Measurements from ENCODE around the gene DNAJB5.
"Not testable (repeated sequence)": the region's sequence is repeated elsewhere in the genome, so short reads cannot be mapped to it uniquely, and the experiment has no call there.

The DNAJB5 gene

GRCh38 chr9:34989003-34989945 is at the start of gene DNAJB5:
Gene DNAJB5, plus strand, starts transcription at chr9:34989745. Its CDS starts 886 bp downstream, at chr9:34990631.
- DNase-seq (ENCODE audit: low spot score), result peak; percentile 100

- not testable (repeated sequence) for DNase-seq (ENCODE audit: low spot score)
These were observed 49.6 kb upstream of the DNAJB5 start for GRCh38 chr9:34939989-34940388.

- no peak for DNase-seq (ENCODE audit: low spot score)
These were observed 41.1 kb upstream of the DNAJB5 start for GRCh38 chr9:34948451-34948850.

DNA sequence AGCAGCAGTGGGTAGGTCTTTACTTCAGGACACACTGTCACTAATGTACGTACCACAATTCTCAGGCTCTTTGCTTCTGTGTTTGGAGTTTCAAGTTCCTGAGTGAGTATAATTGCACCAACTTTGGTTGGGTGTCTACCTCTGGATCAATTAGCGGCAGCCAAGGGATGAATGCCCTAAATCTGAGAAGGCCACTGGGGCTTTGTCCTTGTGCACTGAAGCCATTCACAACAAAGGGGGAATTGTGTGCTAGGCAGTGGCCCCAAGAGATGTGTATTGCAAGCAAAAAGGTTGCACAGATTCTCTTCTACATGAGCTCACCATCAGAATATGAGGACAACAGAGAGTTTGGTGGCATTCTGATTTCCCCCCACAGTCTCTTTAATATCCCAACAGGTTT is 35.3 kb upstream of the DNAJB5 start:
- no peak for DNase-seq (ENCODE audit: low spot score)

- not testable (repeated sequence) for DNase-seq (ENCODE audit: low spot score)
These were observed 33.5 kb upstream of the DNAJB5 start for GRCh38 chr9:34956066-34956465.

DNA sequence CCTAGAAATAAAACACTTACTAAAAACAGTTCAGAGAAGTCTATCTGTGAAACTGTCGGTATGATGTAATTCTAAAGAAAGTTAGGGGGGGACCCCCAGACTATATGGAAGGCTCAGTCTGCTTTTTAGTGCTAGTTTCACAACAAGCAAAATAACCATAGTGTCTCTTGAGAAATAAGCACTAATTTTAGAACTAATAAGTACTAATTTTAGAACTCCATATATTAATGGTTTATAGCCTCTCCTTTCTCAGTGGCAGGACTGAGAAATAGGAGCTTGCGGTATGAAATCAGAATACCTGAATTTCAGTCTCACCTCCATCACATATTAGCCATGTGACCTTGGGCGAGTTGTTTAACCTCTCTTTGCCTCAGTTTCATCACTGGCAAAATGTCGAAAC is 32.9 kb upstream of the DNAJB5 start:
- DNase-seq (ENCODE audit: low spot score), result no peak

DNA sequence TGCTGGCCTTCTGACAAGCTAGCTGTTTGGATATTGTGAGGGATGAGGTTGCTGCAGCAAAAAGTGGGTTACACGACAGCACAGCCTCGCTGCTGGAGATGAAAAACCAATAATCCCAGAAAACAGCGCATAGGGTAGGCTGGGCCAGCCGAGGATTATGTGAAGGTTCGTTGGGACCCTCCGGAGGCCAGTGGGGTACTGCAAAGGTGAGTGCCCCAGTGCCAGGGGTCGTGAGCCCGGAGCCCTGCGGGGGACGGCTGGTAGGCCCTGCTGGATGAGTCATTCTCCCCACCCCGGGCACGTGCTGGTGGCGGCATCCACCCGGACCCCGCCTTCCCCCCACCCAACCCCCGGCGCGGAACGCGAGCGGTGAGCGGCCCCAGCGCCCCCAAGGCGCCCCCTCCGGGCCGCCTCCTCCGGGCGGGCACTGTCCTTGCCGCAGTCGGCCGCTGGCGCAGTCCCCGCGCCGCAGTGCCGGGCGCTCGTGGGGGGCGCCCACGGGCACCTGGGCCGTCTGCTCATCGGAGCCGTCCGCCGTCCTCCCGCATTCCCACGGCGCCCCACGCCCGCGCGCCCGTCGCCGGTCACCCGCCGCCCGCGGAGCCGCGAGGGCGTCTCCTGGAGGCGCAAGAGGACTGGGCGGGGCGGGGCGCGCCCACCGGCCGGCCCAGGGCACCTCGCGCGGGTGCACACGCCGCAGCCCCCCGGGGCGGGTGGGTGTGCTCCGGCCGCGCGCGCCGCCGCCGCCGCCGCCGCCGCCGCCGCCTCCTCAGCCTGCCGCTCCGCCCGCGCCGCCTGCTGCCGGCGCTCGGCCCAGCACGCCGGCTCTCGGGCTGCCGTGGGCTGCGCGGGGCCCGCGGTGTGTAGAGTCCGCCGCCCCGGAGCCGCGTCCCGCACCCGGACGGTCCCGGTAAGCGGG is 31.8 kb upstream of the DNAJB5 start, which contains the start of gene PHF24:
Gene PHF24, plus strand, starts transcription at position 794 of the 919 bp plus-strand sequence. CDS start 13,014 bp downstream, outside the sequence.
- peak; percentile 46 for DNase-seq (ENCODE audit: low spot score)

DNA sequence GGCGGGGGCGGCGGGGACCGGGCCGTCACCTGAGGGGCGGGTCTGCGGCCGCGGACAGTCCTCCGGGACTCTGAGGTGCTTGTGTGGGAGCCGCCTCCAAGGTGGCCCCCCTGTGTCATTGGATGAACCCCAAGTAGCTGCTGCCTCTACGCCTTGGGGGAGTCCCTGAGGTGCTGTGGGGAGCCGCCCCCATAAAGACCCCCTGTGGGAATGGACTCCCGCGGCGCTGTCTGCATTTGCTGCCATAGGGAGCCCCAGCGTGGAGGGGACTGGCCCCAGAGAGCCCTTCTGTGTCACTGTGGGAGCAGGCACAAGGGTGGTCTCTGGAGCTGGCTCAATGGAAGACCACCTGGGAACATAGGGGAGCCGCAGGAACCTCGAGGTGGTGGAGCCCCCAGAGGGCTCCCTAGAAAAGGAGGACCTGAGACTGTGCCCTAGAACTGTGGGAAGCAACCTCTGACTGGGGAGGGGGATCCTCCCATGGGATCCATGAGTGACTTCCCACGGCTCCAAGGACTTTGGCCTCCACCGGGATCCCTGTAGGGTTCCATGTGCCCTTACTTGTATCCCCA is 31.0 kb upstream of the DNAJB5 start:
- no peak for DNase-seq (ENCODE audit: low spot score)

GRCh38 chr9:34959461-34959860 is 30.1 kb upstream of the DNAJB5 start:
- no peak for DNase-seq (ENCODE audit: low spot score)

- DNase-seq (ENCODE audit: low spot score), result no peak
These were observed 27.7 kb upstream of the DNAJB5 start for GRCh38 chr9:34961574-34962490.

DNA sequence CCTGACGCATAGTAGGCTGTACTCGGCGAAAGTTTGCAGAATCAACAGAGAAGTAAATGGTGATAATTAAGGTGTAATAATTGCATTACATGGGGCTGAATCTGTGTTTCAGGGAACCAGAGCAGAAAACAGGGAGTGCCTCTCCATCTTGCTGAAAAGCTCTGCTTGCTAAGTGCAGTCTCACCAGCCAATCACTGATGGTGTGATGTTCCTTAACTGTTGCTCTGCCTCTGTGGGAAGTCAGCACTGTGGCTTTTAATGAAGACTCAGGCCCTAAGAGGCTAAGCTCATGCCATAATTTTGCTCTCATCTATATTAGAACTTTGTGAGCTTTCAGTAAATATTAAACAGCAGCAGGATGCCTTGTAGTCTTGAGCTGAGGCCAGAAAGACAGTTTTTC is 27.0 kb upstream of the DNAJB5 start:
- DNase-seq (ENCODE audit: low spot score), result peak; percentile 21

DNA sequence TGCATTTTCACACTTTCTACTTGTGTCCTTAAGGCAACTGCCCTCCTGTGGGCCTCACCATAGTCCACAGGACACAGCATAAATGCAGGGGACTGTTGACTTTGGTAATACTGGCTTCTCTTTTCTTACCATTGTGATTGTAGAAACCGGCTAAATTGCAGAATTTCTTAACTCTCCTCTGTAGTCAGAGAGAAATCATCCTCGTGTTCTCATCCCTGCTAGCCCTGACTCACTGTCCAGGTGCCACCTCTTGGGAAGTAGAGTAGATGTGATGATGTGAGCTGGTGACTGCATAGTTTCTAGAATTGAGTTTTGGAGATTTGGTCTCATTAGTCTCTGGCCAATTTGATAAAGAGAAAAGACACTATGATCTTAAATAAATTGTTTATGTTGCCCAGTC is 26.0 kb upstream of the DNAJB5 start:
- DNase-seq (ENCODE audit: low spot score), result no peak

- DNase-seq (ENCODE audit: low spot score), result no peak
These were observed 25.1 kb upstream of the DNAJB5 start for GRCh38 chr9:34964458-34964857.

GRCh38 chr9:34971146-34971811 is 18.3 kb upstream of the DNAJB5 start:
- DNase-seq (ENCODE audit: low spot score), result no peak

- no peak for DNase-seq (ENCODE audit: low spot score)
These were observed 14.9 kb upstream of the DNAJB5 start for GRCh38 chr9:34974664-34975063.

- no peak for DNase-seq (ENCODE audit: low spot score)
These were observed 13.1 kb upstream of the DNAJB5 start for GRCh38 chr9:34976441-34976840.

DNA sequence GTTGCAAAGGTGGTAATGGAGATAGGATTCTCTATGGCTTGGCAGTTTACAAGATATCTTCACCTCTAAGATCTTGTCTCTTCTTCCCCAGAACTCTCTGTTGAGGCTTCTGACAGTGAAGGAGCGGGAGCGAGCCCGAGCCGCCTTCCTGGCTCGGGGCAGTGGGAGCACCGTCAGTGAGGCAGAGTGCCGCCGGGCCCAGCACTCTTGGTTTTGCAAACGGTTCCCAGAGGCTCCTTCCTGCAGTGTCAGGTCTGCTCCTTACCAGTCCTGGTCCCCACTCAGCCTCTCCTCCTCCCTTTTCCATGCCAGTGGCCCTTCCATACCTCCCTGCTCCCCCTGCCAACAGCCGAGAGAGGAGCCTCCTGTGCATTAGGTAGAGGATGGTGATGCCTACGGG is 12.6 kb upstream of the DNAJB5 start:
- DNase-seq (ENCODE audit: low spot score), result no peak

GRCh38 chr9:34980181-34980761 is 9.3 kb upstream of the DNAJB5 start:
- DNase-seq (ENCODE audit: low spot score), result no peak

DNA sequence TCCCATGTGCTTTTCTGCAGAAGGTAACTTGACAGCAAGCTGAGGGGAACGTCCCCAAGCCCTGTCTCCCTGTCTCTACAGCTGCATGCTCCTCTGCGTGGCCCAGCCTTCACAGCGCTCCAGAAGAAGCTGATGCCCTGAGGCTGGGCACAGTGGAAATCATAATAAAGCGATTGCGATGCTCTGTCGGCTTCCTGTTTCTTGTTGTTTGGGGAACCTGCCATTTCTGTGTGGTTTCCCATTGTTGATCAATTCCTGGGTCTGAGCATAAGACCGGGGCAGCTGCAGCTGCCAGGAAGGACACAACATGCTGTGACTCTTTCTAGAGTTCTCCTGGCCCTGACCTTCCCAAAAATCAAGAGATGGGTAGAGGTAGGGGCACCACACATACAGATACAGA is 7.2 kb upstream of the DNAJB5 start:
- DNase-seq (ENCODE audit: low spot score), result no peak

DNA sequence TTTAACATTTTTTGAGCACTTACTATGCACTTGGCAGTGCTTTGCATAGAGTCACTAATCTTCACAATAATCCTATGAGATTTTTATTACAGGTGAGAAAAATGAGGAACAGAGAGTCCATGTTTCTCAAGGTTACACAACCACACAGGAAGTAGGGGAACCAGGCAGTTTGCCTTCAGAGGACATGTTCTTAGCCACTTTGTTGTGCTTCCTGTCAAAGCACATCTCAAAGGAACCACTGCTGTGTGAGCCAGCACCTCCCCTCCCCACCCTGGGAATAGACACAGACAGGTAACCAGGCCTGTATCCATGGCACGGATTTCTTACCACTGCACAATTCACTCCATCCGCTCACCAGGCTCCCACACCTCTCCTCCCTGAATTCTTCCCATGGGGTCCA is 6.3 kb upstream of the DNAJB5 start:
- DNase-seq (ENCODE audit: low spot score), result no peak

Measured in cerebellar cortex (tissue), 1 donor.